Left ventricle myocardium inferior (tissue), 1 donor: ENCODE measurements around the gene WNT7B. TPM values are rescaled to one million over a fixed set of nuclear protein-coding genes. Genes with fewer than 3 reads are reported as not detected.

Experiments used
- DNase-seq: peaks from one replicate; pipeline ENCODE4 v3.0.0-alpha.2; 2020
- H3K27ac ChIP-seq: fragments of 200-600 bp; replicated peaks from 2 replicates; pipeline ENCODE4 v1.8.0; 2021
- H3K27me3 ChIP-seq: fragments of 200-600 bp; 2 replicates; pipeline ENCODE4 v1.8.0; 2021; ENCODE audit warnings: low read depth
- H3K36me3 ChIP-seq: fragments of 200-600 bp; 2 replicates; pipeline ENCODE4 v1.8.0; 2021
- H3K4me1 ChIP-seq: fragments of 200-600 bp; 2 replicates; pipeline ENCODE4 v1.8.0; 2021
- H3K4me3 ChIP-seq: fragments of 200-600 bp; 2 replicates; pipeline ENCODE4 v1.8.0; 2021; ENCODE audit warnings: mild to moderate bottlenecking, moderate library complexity
- H3K9me3 ChIP-seq: fragments of 200-600 bp; replicated peaks from 2 replicates; pipeline ENCODE4 v1.8.0; 2021
- intact Hi-C: fragments of 100-400 bp; cut with micrococcal nuclease; formaldehyde crosslinking; loops from one replicate; pipeline ENCODE4 v1.11.0; 2022
- total RNA-seq: library from RNA; stranded (reverse); fragmentation: NEBNext Ultra II Directional; extraction: Animal tissue kit (Norgen Biotek cat#: 25700); gene quantifications from one replicate; pipeline ENCODE4 v1.2.1, GENCODE V29; 2021
- TF ChIP-seq, protein P1 (sequence below): fragments of 200-600 bp; IDR thresholded peaks from 2 replicates; pipeline ENCODE4 v1.8.0; 2021; ENCODE audit warnings: antibody characterized with exemption, mild to moderate bottlenecking, borderline replicate concordance
- donor health status: DM: no; HTN: yes; CAD: no; lungs with severe emphysema.

The WNT7B gene
- total RNA-seq, 1 donor from 2014 or later, result not detected

DNA sequence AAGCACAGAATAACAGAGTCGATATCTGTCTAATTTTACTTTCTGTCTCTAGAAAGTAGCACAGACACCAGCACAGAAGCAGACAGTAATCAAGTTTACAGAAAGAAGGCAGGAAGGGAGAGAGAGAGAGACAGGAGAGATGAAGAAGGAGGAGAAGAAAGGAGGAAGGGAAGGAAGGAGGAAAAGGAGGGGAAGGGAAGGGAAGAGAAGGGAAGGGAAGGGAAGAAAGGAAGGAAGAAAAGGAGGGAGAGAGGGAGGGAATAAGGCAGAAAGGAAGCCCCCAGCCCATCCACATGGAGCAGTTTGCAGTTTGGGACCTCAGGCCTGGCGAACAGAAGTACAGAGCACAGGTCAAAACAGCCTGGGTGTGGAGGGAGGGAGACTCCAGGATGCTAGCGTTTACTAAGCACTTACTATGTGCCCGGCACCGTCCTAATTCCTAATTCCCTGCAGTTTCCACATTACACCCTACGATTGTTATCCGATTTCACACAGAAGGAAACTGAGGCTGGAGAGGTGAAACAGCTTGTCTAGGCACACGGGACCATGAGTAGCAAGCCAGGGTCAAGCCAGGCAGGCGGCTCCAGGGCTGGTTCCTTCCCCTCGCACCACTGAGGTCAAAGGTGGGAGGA is 46.0 kb upstream of the WNT7B start:
- intact Hi-C loops, result no loop called here
- TF ChIP-seq, protein P1, sequence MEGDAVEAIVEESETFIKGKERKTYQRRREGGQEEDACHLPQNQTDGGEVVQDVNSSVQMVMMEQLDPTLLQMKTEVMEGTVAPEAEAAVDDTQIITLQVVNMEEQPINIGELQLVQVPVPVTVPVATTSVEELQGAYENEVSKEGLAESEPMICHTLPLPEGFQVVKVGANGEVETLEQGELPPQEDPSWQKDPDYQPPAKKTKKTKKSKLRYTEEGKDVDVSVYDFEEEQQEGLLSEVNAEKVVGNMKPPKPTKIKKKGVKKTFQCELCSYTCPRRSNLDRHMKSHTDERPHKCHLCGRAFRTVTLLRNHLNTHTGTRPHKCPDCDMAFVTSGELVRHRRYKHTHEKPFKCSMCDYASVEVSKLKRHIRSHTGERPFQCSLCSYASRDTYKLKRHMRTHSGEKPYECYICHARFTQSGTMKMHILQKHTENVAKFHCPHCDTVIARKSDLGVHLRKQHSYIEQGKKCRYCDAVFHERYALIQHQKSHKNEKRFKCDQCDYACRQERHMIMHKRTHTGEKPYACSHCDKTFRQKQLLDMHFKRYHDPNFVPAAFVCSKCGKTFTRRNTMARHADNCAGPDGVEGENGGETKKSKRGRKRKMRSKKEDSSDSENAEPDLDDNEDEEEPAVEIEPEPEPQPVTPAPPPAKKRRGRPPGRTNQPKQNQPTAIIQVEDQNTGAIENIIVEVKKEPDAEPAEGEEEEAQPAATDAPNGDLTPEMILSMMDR, result no peak
- no peak overlapping the region for H3K4me3 ChIP-seq
- no peak overlapping the region for H3K27ac ChIP-seq
- H3K36me3 ChIP-seq, result no peaks in the 10 kb centered on the region
- H3K9me3 ChIP-seq, result no peaks in the 10 kb centered on the region
- no peaks in the 10 kb centered on the region for H3K27me3 ChIP-seq
- H3K4me1 ChIP-seq, result peaks cover 25% of the 10 kb centered on the region
- no peak for DNase-seq

DNA sequence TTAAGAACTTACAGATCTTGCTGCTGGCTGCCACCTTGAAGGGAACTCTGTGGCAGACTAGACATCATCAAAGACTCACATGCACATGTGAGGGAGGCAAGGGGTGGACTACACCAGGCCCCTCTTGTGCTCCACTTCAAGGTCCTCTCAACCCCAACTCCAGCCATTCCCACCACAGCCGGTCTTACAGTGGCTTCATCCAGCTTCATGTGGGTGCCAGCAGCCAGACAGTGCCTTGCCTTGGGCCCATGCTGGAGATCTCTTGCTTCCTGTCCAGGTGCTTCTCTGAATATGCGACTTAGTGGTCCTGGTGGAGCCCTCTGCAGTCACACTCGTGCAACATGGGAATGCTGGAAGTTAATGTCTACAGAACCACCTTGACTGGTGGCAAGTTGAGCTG is 44.6 kb upstream of the WNT7B start:
- TF ChIP-seq, protein P1, result no peak
- no peaks in the 10 kb centered on the region for H3K36me3 ChIP-seq
- DNase-seq, result no peak

DNA sequence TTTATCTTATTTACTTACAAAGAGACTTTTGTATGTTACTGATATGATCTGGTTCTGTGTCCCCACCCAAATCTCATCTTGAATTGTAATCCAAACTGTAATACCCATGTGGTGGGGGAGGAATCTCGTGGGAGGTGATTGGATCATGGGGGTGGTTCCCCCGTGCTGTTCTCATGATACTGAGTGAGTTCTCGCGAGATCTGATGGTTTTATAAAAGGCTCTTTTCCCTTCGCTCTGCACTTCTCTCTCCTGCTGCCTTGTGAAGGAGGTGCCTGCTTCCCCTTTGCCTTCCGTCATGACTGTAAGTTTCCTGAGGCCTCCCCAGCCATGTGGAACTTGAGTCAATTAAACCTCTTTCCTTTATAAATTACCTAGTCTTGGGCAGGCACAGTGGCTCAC is 42.4 kb upstream of the WNT7B start:
- Histone ChIP-seq H3K9me3 (no peaks in the 10 kb centered on the region), H3K27me3 (no peaks in the 10 kb centered on the region), H3K4me3 (no peak overlapping the region), H3K36me3 (no peaks in the 10 kb centered on the region), H3K4me1 (peaks cover 14% of the 10 kb centered on the region), H3K27ac (no peak overlapping the region)
- TF ChIP-seq, protein P1, result no peak
- DNase-seq, result no peak
- intact Hi-C loops, result no loop called here

More for the DNA sequence above, 44.6 kb upstream of the WNT7B start:
- no peak overlapping the region for H3K4me3 ChIP-seq
- intact Hi-C loops, result no loop called here
- H3K27ac ChIP-seq, result no peak overlapping the region
- H3K9me3 ChIP-seq, result no peaks in the 10 kb centered on the region
- no peaks in the 10 kb centered on the region for H3K27me3 ChIP-seq
- H3K4me1 ChIP-seq, result peaks cover 11% of the 10 kb centered on the region

DNA sequence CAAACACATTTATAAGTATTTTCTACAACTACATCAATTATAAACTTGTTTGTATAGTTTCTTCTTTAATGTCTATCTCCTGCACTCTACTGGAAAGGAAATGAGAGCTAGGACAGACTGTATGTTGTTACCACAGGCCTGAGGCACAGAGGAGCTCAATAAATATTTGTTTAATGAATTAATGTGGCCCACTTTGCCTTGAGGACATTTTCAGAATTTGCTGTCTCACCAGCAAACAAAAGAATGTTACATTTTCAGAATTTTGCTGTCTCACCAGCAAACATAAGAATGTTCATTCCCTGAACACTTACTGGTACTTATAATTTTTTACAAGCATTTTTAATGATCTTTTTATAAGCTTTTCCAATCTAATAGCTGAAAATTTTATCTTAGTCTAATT is 41.9 kb upstream of the WNT7B start:
- Histone ChIP-seq H3K27ac (no peak overlapping the region), H3K36me3 (no peaks in the 10 kb centered on the region), H3K9me3 (no peaks in the 10 kb centered on the region), H3K27me3 (no peaks in the 10 kb centered on the region), H3K4me1 (peaks cover 18% of the 10 kb centered on the region), H3K4me3 (no peak overlapping the region)
- intact Hi-C loops, result no loop called here
- DNase-seq, result no peak
- TF ChIP-seq, protein P1, result no peak

DNA sequence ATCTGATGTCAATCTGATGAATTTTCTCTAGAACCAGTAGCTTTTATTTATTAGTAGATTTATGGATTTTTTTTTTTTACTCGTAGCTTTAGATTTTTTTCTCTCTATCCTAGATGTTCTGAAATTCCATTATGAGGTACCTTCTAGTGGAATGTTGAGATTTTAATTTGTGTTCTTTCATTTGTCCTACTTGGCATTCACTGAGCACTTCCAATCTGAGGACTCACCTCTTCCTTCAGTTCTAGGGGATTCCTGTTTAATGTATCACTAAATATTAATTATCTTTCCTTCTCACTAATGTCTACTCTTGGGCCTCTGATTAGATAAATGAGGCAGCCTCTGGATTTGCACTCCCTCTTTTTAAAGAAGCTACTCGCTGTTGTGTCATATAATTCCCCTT is 40.2 kb upstream of the WNT7B start:
- no peaks in the 10 kb centered on the region for H3K9me3 ChIP-seq
- H3K27me3 ChIP-seq, result no peaks in the 10 kb centered on the region
- intact Hi-C loops, result no loop called here

More for the DNA sequence above, 40.2 kb upstream of the WNT7B start:
- Histone ChIP-seq H3K4me3 (no peak overlapping the region), H3K36me3 (no peaks in the 10 kb centered on the region), H3K4me1 (peaks cover 29% of the 10 kb centered on the region), H3K27ac (no peak overlapping the region)
- TF ChIP-seq, protein P1, result no peak
- DNase-seq, result no peak
